H9 (cell line): ENCODE results near the gene CLRN3. TPM values are rescaled to one million over a fixed set of nuclear protein-coding genes. Genes with fewer than 3 reads are reported as not detected.

ENCODE experiments used
- DNase-seq: peaks from one replicate; pipeline ENCODE4 v3.0.0-alpha.2; 2017
- H2AFZ ChIP-seq: one replicate; pipeline ENCODE4 v1.6.1; 2013; ENCODE audit warnings: mild to moderate bottlenecking, low read length, control low read depth, moderate library complexity
- H2AK5ac ChIP-seq: 2 replicates; pipeline ENCODE4 v1.6.1; 2013; ENCODE audit warnings: low read length, control low read depth, mixed read lengths; ENCODE audit not compliant: insufficient read length
- H2BK120ac ChIP-seq: one replicate; pipeline ENCODE4 v1.6.1; 2013; ENCODE audit warnings: low read depth, mild to moderate bottlenecking, low read length, control low read depth, inconsistent platforms; ENCODE audit not compliant: poor library complexity, severe bottlenecking
- H2BK12ac ChIP-seq: 2 replicates; pipeline ENCODE4 v1.6.1; 2013; ENCODE audit warnings: low read length, control low read depth, mixed read lengths, low read depth; ENCODE audit not compliant: insufficient read length
- H2BK15ac ChIP-seq: 2 replicates; pipeline ENCODE4 v1.6.1; 2013; ENCODE audit warnings: low read depth, low read length, control low read depth
- H2BK20ac ChIP-seq: one replicate; pipeline ENCODE4 v1.6.1; 2013; ENCODE audit warnings: low read depth, mild to moderate bottlenecking, low read length, control low read depth, inconsistent platforms; ENCODE audit not compliant: poor library complexity, severe bottlenecking
- H2BK5ac ChIP-seq: 2 replicates; pipeline ENCODE4 v1.6.1; 2013; ENCODE audit warnings: low read length, control low read depth, mixed read lengths; ENCODE audit not compliant: insufficient read length
- H3K14ac ChIP-seq: 2 replicates; pipeline ENCODE4 v1.6.1; 2013; ENCODE audit warnings: low read length, control low read depth; ENCODE audit not compliant: insufficient read depth
- H3K18ac ChIP-seq: 2 replicates; pipeline ENCODE4 v1.6.1; 2013; ENCODE audit warnings: low read depth, mild to moderate bottlenecking, mixed read lengths, low read length, control low read depth; ENCODE audit not compliant: insufficient read length
- H3K23ac ChIP-seq: 2 replicates; pipeline ENCODE4 v1.6.1; 2013; ENCODE audit warnings: low read length, control low read depth, mixed read lengths, low read depth; ENCODE audit not compliant: insufficient read length
- H3K23me2 ChIP-seq: 2 replicates; pipeline ENCODE4 v1.6.1; 2013; ENCODE audit warnings: low read depth, mild to moderate bottlenecking, mixed read lengths, low read length, control low read depth; ENCODE audit not compliant: insufficient read length, poor library complexity, severe bottlenecking
- H3K27ac ChIP-seq: 2 replicates; pipeline ENCODE4 v1.5.1; 2013; ENCODE audit warnings: low read length, control low read depth, mixed read lengths, low read depth; ENCODE audit not compliant: insufficient read length
- H3K27me3 ChIP-seq: 2 replicates; pipeline ENCODE4 v1.6.1; 2013; ENCODE audit warnings: low read length, control low read depth, inconsistent platforms; ENCODE audit not compliant: insufficient read depth
- H3K4ac ChIP-seq: 2 replicates; pipeline ENCODE4 v1.6.1; 2013; ENCODE audit warnings: low read depth, mild to moderate bottlenecking, control low read depth, inconsistent platforms, low read length, moderate library complexity
- H3K4me1 ChIP-seq: 2 replicates; pipeline ENCODE4 v1.6.1; 2013; ENCODE audit warnings: low read length, control low read depth, inconsistent platforms; ENCODE audit not compliant: insufficient read depth
- H3K4me2 ChIP-seq: 2 replicates; pipeline ENCODE4 v1.6.1; 2013; ENCODE audit warnings: low read length, control low read depth, mixed read lengths; ENCODE audit not compliant: insufficient read length, insufficient read depth
- H3K56ac ChIP-seq: 2 replicates; pipeline ENCODE4 v1.6.1; 2013; ENCODE audit warnings: low read depth, mild to moderate bottlenecking, mixed read lengths, low read length, control low read depth; ENCODE audit not compliant: insufficient read length
- H3K79me1 ChIP-seq: 2 replicates; pipeline ENCODE4 v1.6.1; 2013; ENCODE audit warnings: low read depth, mild to moderate bottlenecking, moderate library complexity, low read length, control low read depth, inconsistent platforms; ENCODE audit not compliant: insufficient read depth, poor library complexity, severe bottlenecking
- H3K79me2 ChIP-seq: 2 replicates; pipeline ENCODE4 v1.6.1; 2013; ENCODE audit warnings: low read length, control low read depth, inconsistent platforms; ENCODE audit not compliant: insufficient read depth
- H3K9ac ChIP-seq: 2 replicates; pipeline ENCODE4 v1.6.1; 2013; ENCODE audit warnings: low read length, control low read depth, mixed read lengths; ENCODE audit not compliant: insufficient read length; ENCODE audit errors: extremely low read depth
- H3K9me3 ChIP-seq: one replicate; pipeline ENCODE4 v1.6.1; 2013; ENCODE audit warnings: low read depth, low read length, inconsistent platforms; ENCODE audit not compliant: control insufficient read depth
- H3T11ph ChIP-seq: one replicate; pipeline ENCODE4 v1.6.1; 2013; ENCODE audit warnings: mild to moderate bottlenecking, low read length, control low read depth, inconsistent platforms
- H4K20me1 ChIP-seq: one replicate; pipeline ENCODE4 v1.6.1; 2013; ENCODE audit not compliant: control insufficient read depth, insufficient read length, insufficient read depth
- H4K5ac ChIP-seq: 2 replicates; pipeline ENCODE4 v1.6.1; 2013; ENCODE audit warnings: low read depth, mild to moderate bottlenecking, mixed read lengths, low read length, control low read depth; ENCODE audit not compliant: insufficient read length
- H4K8ac ChIP-seq: replicated peaks from 2 replicates; pipeline ENCODE4 v1.6.1; 2013; ENCODE audit warnings: low read length, control low read depth, mixed read lengths, low read depth; ENCODE audit not compliant: insufficient read length
- H4K91ac ChIP-seq: 2 replicates; pipeline ENCODE4 v1.6.1; 2013; ENCODE audit warnings: low read depth, mild to moderate bottlenecking, moderate library complexity, mixed read lengths, low read length, control low read depth; ENCODE audit not compliant: insufficient read length
- H3K27ac Mint-ChIP-seq, 3 experiments: 2 replicates in 2 of 3; 3 replicates in 1 of 3; pipeline ENCODE4 v1.8.0; 2020 to 2021; ENCODE audit warnings: mixed read lengths in 3 of 3, mild to moderate bottlenecking in 1 of 3, moderate library complexity in 1 of 3
- H3K27me3 Mint-ChIP-seq: 2 replicates; pipeline ENCODE4 v1.8.0; 2021; ENCODE audit warnings: low read depth, mild to moderate bottlenecking, moderate library complexity, mixed read lengths
- H3K36me3 Mint-ChIP-seq, 3 experiments: 2 replicates in 2 of 3; 3 replicates in 1 of 3; pipeline ENCODE4 v1.8.0; 2020 to 2021; ENCODE audit warnings: low read depth in 3 of 3, mixed read lengths in 3 of 3; ENCODE audit not compliant: insufficient read depth in 1 of 3
- H3K4me1 Mint-ChIP-seq, 2 experiments: 2 replicates each; pipeline ENCODE4 v1.8.0; 2020; ENCODE audit warnings: mixed read lengths in 2 of 2
- H3K4me3 Mint-ChIP-seq, 2 experiments: 2 replicates in 1 of 2; 3 replicates in 1 of 2; pipeline ENCODE4 v1.8.0; 2020 to 2021; ENCODE audit warnings: mild to moderate bottlenecking in 2 of 2, mixed read lengths in 2 of 2, moderate library complexity in 1 of 2
- H3K9me3 Mint-ChIP-seq, 2 experiments: 2 replicates in 1 of 2; 3 replicates in 1 of 2; pipeline ENCODE4 v1.8.0; 2020; ENCODE audit warnings: mild to moderate bottlenecking in 2 of 2, mixed read lengths in 2 of 2, moderate library complexity in 1 of 2
- CTCF ChIP-seq: fragments of 200-600 bp; sonication (generic); conservative IDR thresholded peaks from 3 replicates; pipeline ENCODE4 v1.8.0; 2021; ENCODE audit warnings: antibody characterized with exemption, mild to moderate bottlenecking
- WGBS: extraction: QIAGEN DNeasy Blood & Tissue Kit; methylation state at CpG from one replicate; pipeline ENCODE4 v1.1.7; 2013; ENCODE audit warnings: missing lambda C conversion rate, low lambda C conversion rate, mixed read lengths; ENCODE audit not compliant: insufficient read length; ENCODE audit errors: extremely low coverage; 5-methylcytosine and 5-hydroxymethylcytosine counted together
- total RNA-seq: library from RNA; stranded (reverse); gene quantifications from 2 replicates; pipeline ENCODE4 v1.2.1, GENCODE V29; 2021

CLRN3 gene
- total RNA-seq, 1 experiment from 2014 or later, result not detected

GRCh38 chr10:127877699-127878098 is 15.0 kb downstream of the CLRN3 start:
- WGBS, result no CpG with 5 or more reads among the region's 5 CpGs

More at GRCh38 chr10:127877699-127878098, 15.0 kb downstream of the CLRN3 start:
- Histone ChIP-seq H4K20me1 (no peaks in the 10 kb centered on the region), H3K4ac (no peak overlapping the region), H2BK20ac (no peak overlapping the region), H3K9ac (no peak overlapping the region), H3K23ac (no peak overlapping the region), H3K4me2 (no peak overlapping the region), H4K5ac (no peak overlapping the region), H3K4me1 (no peaks in the 10 kb centered on the region), H3K27ac (no peak overlapping the region), H2AK5ac (no peak overlapping the region), H2BK12ac (no peak overlapping the region), H3K9me3 (no peaks in the 10 kb centered on the region), H2AFZ (no peak overlapping the region), H2BK120ac (no peak overlapping the region), H3K56ac (no peak overlapping the region), H2BK15ac (no peak overlapping the region), H3K14ac (no peak overlapping the region), H4K8ac (no peak overlapping the region), H2BK5ac (no peak overlapping the region), H3K23me2 (no peaks in the 10 kb centered on the region), H3K79me2 (no peaks in the 10 kb centered on the region), H4K91ac (no peak overlapping the region), H3K79me1 (no peaks in the 10 kb centered on the region), H3K18ac (no peak overlapping the region), H3K27me3 (no peaks in the 10 kb centered on the region), H3T11ph (no peak overlapping the region)
- no peak for DNase-seq
- no peaks in the 10 kb centered on the region for H3K4me1 Mint-ChIP-seq
- H3K4me3 Mint-ChIP-seq, result no peak overlapping the region
- H3K9me3 Mint-ChIP-seq, result no peaks in the 10 kb centered on the region
- TF ChIP-seq CTCF, result no peak
- no peak overlapping the region for H3K27ac Mint-ChIP-seq
- no peaks in the 10 kb centered on the region for H3K27me3 Mint-ChIP-seq
- H3K36me3 Mint-ChIP-seq, result no peaks in the 10 kb centered on the region
